Tibial nerve (tissue), 3 donors: ENCODE data around the gene NPW.

ENCODE experiments used
- POLR2A ChIP-seq, 2 donors: fragments of 450-650 bp; IDR thresholded peaks; one replicate each; pipeline ENCODE4 v1.6.1; 2017; ENCODE audit warnings: antibody characterized with exemption in 2 of 2, mild to moderate bottlenecking in 2 of 2, moderate library complexity in 2 of 2
- TF ChIP-seq, protein P1 (sequence below), 5 experiments: fragments of 200-600 bp in 3 of 5; fragments of 450-650 bp in 2 of 5; sonication (generic) in 3 of 5; IDR thresholded peaks; one replicate each; pipeline ENCODE4 v1.5.1; 2016 to 2019; ENCODE audit warnings: antibody characterized with exemption in 5 of 5, mild to moderate bottlenecking in 3 of 5, moderate library complexity in 2 of 5

DNA sequence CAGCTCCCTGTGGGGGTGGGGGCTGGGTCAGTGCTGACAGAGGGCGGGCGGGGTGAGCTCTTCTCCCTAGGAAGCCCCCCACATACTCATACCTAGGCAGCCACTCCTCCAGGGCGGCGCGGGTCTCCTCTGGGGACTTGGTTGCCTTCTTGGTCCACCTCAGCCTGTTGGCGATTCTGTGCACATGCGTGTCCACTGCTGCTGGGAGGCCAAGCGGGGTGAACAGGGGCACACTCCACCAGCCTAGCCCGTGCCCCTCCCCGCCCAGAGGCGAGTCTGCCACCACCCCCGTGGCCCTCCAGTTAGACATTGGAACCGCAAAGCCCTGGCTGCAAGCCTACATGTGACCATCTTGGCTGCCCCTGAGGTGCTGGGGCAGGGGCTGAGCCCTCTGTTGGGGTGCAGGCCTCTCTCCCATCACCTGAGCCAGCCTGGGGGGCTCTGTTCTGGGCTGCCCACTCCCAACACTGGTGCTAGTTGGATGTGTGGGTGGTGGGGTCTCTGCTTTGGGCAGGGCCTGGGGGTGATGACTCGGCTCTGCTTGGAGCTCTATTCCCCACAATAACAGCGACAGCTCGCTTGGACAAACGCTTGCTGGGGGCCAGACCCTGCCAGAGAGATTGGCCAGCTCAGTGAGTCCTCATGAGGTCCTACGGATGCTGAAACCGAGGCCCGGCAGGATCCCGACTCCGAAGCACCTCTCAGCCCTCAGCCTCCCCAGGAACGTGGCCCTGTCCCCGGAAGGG lies 20.6 kb downstream of the NPW start:
- TF ChIP-seq, protein P1, sequence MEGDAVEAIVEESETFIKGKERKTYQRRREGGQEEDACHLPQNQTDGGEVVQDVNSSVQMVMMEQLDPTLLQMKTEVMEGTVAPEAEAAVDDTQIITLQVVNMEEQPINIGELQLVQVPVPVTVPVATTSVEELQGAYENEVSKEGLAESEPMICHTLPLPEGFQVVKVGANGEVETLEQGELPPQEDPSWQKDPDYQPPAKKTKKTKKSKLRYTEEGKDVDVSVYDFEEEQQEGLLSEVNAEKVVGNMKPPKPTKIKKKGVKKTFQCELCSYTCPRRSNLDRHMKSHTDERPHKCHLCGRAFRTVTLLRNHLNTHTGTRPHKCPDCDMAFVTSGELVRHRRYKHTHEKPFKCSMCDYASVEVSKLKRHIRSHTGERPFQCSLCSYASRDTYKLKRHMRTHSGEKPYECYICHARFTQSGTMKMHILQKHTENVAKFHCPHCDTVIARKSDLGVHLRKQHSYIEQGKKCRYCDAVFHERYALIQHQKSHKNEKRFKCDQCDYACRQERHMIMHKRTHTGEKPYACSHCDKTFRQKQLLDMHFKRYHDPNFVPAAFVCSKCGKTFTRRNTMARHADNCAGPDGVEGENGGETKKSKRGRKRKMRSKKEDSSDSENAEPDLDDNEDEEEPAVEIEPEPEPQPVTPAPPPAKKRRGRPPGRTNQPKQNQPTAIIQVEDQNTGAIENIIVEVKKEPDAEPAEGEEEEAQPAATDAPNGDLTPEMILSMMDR (IDR thresholded peaks at IDR 0.05) = no peak
- TF ChIP-seq POLR2A (IDR thresholded peaks at IDR 0.05) = no peak
